ENCODE data around the gene USP31.

- TF ChIP-seq POLR2A (IDR thresholded peaks at IDR 0.05) (no peak), CTCF (IDR thresholded peaks at IDR 0.05) (no peak)
Observed at GRCh38 chr16:23141500-23141899, 7.8 kb downstream of the USP31 start.

Data from tibial nerve (tissue), 3 donors.